ENCODE data around the gene COL21A1.

Gene COL21A1

DNA sequence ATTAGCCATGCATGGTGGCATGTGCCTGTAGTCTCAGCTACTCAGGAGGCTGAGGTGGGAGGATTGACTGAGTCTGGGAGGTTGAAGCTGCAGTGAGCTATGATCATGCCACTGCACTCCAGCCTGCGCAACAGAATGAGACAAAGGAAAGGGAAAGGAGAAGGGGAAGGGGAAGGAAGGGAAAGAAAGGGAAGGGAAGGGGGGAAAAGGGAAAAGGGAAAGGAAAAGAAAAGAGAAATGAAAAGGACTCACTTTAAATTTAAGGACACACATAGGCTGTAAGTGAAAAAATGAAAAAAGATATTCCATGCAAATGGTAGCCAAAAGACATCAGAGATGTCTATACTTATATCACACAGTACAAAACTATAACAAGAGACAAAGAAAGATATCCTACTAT is 74.2 kb downstream of the COL21A1 start:
- DNase-seq = no peak

DNA sequence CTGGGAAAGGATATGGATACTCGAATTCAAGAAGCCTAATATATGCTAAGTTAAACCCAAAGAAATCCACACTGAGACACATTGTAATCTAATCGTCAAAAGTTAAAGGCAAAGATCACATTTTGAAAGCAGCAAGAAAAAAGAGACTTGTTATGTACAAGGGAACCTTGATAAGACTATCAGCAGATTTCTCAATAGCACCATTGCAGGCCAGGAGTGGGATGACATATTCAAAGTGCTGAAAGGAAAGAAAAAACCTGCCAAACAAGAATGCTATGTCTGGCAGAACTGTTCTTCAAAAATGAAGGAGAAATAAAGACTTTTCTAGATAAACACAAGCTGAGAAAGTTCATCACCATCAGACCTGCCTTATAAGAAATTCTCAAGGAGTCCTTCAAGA is 75.2 kb downstream of the COL21A1 start:
- no peak for DNase-seq

DNA sequence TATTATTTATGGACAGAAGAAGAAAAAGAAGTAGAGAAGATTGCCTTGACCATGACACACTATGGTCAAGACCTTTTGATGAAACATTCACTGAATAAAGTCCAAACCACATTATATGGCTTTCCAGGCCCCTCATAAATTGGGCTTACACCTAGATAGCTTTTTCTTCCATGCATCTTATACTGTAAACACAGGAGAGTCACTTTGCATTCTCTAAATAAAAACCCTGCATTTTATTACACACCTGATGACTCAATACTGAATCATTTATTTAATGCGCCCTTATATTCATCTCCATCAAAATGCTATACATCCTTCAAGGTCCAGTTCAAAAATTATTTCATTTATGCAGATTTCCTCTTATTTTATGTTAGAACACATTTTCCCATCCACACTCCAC is 78.0 kb downstream of the COL21A1 start:
- no peak for DNase-seq

DNA sequence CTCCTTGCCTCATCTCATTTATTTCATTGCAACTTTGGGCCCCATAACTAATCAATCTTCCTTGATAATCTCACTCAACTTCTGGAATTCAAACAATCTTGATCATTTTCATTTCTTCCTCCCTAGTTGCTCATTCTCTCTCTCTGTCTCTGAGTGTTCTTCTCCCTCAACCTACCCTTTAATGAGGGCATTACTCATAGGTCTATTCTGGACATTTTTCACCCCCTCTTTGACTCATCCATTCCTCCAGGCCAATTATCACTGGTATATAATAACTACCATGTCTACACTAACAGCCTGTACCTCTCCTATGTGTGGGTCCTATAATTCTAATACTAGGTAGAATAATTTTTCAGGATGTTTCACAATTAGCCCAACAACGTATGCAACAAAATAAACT is 78.8 kb downstream of the COL21A1 start:
- DNase-seq = no peak

DNA sequence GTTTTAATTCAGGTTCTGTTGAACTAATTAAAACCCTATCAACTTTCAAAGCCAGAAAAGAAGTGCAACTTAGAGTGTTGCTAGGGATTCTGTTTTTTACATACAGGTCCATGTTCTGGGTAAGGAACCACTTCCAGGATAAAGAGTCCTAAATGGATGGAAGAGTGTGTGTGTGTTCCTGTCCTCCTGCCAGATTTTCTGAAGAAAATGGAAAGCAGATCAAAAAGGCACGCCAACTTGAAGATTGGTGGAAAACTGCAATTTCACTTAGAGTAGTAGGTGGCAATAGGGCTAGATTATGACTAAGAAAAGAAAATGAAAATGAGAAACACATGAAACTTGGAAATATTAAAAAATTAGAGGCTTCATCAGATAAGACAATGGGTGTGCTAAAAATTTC is 85.3 kb downstream of the COL21A1 start:
- DNase-seq = no peak

DNA sequence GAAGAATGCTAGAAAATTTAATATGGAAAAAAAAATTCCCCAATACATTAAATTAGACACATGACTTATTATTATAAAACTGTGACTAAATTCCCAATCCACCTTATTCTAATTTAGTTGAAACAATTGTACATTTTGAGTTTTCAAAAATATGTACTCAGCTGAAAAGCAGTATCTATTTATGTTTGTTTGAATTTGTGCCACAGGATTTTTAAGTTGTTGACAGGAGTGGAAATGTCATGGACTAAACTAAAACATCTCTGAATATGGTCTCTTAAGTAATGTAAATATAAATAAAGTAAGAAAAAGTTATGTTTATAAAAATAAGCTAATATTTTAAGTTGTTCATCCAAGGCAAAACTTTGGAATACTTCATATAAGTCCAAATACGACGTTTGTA is 86.9 kb downstream of the COL21A1 start:
- DNase-seq = no peak

DNA sequence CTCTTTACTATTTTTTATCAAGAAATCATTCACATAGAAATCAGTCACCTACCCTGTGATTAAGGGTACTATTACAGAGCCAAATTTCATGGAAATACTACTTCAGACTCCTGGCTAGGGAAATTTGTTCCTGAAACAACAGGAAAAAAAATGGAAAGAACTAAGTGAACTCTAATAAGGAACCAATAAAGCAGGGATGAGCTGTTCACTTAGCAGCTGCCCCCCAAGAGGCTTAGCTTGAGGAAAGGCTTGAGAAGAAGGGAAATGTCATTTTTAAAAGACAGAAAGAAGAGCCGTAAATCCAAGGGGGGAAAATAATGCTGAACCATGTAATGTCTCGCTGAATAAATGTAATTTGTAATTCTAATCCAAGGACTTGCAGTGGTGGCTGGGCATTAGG is 88.8 kb downstream of the COL21A1 start:
- DNase-seq = no peak

DNA sequence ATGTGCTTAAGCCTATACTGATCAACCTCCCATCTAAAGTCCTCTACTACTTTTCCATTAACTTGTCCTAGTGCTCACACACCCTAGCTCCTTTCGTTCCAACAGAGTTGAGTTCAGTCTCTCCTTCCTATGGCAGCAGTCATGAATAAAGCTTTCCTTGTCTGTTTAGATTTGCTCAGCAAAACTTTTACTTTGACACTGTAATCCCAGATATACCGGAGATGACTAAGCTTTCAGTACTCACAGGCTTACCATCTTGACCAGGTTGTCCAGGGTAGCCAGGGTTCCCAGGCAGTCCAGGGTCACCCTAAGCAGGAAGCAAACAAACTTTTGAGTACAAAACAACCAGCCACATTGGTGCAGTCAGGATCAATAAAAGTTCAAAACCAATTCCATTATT is 90.7 kb downstream of the COL21A1 start:
- no peak for DNase-seq

DNA sequence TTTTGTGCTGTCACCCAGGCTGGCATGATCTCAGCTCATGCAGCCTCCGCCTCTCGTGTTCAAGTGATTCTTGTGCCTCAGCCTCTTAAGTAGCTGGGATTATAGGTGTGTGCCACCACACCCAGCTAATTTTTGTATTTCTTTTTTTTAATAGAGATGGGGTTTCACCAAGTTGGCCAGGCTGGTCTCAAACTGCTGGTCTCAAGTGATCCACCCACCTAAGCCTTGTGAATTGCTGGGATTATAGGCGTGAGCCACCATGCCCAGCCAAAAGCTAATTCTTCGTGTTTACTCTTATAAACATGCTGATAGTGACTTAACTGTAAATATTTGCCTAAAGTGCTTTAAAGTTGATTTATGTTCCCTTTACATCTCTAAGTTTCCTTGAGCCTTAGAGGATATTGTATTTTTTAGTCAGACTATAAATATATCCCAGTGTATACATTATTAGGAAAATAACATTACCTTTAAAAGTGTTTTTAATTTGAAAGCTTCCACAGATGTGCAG is 91.7 kb downstream of the COL21A1 start:
- no peak for DNase-seq

DNA sequence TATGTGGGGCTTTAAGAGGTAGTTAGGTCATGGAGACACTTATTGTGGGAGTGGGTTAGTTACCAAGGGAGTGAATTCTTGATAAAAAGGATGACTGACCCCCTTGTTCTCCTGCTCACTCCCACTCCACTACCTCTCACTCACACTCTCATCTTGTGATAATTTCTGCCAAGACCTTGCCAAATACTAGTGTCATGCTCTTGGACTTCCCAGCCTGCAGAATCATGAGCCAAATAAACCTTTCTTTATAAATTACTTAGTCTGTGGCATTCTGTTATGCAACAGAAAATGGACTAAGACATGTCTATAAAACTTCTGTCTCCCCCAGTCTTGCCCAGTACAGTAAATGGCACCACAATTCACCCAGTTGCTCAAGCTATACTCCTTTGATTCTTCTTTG is 93.3 kb downstream of the COL21A1 start:
- DNase-seq = no peak

DNA sequence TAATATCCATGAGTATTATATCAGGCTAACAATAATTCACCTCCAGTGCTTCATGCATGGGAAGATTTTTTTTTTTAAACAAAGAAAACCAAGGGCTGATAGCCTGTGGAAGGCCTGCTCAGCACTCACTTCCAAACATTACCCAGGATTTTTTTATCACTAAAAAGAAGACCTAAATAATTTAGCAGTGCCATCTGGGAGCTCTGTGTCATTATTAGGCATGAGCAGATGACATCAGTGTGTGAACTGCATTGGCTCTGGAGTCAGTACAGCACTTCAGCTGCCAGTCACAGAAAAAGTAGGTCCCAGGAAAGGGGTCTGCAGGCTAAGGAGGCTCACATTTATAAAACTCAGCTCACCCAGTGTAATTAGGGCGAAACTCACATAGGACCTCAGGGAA is 94.8 kb downstream of the COL21A1 start:
- DNase-seq = no peak

DNA sequence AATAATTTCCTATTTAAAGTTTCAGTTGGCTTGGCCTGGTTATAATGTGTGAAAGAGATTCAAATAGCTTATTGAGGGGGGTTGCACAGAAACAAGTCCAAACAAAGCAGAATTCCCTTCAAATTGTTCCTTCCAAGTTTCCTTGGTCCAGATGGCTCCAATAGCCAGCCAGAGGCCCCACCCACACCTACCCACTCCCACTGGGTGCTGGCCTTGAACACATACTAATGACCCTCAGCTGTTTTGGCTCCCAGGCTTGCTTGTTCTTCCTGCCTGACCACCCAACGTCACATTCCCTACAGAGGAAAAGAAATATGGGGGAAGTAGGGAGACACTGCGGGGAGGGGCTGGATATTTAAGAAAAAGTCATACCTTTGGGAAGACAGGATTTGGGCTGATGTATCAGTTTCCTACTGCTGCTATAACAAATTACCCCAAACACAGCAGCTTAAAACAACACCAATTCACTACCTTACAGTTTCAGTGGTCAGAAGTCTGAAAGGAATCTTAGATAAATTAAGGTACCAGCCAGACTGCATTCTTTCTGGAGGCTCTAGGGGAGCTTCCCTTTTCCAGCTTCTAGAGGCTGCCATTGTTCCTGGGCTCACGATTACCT is 95.7 kb downstream of the COL21A1 start:
- peak; percentile 48 for DNase-seq

DNA sequence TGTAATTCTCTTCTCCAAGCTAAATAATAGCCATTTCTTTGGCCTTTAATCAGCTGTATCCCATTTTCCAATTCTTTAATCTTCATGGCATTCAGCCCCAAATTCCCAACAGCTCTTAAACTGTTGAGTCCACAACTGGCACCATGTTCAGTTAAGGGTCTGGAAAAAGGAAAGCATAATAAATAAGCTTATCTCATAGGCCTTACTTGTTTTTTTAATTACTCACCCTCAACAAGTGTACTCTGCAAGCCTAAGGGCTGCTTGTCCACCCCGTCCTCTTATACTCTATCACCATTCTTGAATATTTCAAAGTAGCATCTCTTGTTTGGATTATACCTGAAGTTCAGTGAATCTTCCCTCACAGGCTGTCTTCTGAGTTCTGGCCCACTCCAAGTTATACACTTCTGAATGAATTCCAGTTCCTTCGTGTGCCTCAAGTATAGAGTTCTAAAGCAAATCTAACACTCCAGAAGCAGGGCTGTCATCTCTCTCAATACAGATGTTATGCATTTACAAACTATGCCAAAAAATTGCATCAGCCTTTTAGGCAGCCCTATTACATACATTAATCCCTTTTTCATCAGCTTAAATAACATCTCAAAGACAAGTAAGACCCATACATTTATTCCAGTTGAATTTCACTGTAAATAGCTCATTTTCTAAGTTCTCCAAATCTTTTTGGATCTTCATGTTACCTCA is 98.7 kb downstream of the COL21A1 start:
- DNase-seq = no peak

DNA sequence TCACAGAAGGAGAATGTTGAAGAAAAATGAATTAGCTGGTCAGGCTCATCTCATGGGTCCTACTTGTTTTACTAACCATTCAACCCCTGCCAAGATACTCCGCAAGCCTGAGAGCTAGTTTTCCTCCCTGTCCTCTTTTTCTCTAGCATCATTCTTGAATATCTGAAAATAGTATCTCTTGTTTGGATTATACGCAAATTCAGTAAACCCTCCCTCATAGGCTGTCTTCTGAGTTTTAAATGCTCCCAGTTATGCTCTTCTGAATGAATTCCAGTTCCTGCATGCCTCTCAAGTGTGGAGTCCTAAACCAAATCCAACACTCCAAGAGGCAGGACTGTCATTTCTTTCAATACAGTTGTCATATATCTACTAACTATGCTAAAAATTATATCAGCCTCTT is 99.6 kb downstream of the COL21A1 start:
- DNase-seq = no peak

DNA sequence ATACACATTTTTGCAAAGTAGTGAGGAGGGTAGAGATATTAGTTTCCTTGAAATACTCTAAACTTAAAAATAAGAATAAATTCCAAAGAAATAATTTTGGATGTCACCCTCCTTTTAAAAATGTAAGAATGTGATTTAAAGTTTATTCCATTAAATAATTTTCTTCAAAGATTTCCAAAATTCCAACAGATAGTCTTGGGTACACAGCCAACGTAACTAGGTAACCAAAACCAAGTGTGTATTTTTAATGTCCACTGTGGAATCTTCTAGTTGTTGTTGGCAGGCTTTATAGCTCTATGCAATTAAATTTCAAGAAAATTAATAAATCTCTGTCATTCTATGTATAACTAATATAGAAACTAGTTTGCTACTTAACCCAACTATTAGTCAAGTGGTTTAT is 101.3 kb downstream of the COL21A1 start:
- no peak for DNase-seq

DNA sequence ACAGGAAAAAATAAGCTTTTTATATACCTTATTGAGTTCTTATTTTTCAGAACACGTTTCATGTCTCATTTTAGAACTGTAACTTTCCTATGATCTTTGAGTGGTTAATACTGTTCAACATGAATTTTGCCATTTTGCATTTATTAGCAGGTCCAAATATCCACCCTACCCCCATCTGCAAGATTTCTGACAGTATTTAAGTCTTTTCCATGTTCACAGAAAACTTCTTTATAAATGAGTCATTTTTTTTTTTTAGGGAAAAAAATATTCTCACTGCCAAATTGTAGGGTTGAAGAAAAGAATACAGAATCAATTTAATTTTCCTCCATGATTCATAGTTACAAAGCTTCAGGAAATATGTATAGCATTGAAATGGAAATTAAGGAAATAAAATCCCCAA is 101.8 kb downstream of the COL21A1 start:
- no peak for DNase-seq

DNA sequence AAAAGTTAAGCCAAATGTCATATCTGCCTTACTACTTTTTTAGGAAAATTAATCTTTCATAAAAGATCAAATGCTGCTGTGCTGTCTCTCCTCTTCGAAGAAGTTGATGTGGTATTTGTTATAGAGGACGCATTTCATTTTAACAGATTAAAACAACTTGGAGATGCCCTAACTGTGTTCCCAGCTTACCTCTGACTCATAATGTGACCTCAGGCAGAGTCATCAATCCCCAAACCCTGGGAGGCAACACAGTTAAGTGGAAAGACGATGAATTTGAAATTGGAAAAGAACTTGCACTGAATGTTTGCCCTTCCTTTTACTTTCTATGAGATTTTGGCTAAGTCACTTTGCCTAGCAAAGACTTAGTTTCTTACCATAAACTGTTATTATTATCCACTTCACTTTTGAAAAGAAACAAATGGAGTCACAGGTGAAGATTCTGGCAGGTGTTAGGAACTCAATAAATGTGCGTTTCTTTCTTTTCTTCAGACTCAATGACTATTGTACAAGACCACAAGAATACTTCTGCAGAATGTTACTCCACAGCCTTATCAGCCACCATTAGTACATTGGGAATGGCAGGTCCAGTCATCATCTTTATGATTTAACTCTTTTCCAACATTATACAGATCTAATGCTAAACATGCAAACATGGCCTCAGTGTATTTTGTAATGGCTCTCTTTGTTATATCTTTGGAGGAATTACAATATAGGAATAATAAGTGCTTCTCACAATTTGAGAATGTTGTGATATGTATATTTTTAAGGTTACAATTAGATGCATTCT is 102.6 kb downstream of the COL21A1 start:
- DNase-seq = no peak

DNA sequence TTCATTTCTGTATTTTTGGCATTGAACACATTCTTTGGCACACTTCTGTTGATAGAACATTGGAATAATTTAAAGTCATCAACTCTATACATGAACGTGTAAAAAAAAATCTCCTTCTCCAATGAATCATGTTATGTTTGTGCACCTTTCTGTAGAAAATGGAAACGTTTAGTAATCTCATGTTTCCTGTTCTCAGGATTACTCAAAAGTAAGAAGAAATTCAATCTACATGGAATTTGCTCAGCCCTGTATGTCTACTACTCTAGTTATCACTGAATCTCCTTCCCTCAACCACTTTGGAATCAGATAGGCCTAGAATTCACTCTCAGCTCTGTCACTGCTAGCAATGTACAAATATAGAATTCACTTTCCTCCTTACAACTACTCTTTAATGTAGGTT is 103.6 kb downstream of the COL21A1 start:
- no peak for DNase-seq

DNA sequence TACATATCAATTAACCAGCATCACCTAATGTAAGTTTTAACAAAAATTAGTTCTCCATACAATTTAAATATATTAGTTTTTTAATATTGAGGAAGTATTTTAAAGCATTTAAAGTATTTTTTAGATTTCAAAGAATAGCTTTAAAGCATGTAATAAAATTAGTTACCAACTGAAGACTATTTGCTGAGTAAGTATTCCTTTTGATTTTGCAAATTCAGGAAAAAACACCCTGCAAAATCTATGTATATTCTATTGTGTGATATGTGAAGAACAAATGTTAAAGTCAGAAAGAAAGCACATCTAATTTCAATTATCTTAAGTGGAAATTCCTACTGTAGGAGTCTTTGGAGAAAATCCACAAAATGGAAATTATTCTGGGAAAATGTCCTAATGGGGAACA is 107.3 kb downstream of the COL21A1 start:
- DNase-seq = no peak

DNA sequence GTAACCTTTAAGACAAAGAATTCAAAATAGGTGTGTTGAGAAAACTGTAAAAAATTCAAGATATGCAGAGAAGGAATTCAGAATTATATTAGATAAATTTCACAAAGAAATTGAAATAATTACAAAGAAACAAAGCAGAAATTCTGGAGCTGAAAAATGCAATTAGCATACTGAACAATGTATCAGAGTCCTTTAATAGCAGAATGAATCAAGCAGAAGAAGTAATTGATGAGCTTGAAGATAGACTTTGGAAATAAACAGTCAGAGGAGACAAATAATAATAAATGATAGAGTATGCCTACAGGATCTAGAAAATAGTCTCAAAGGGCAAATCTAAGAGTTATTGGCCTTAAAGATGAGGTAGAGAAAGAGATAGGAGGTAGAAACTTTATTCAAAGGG is 131.7 kb downstream of the COL21A1 start:
- DNase-seq = no peak

DNA sequence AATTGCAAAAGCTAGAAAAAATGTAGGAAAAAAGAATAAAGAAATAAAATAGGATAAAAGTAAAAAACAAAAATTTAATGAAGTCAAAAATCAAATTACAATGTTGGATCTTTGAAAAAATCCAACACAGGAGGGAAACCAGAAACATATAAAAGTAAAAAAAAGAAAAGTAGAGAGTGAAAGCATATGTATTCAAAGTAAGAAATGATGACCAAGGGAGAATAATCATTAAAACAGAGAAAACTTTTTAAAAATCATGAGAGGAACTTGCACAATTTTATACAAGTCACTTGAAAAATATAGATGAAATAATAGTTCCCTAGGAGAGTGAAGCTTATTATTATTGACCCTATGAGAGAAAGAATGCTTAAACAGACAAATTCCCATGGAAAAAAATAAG is 138.2 kb downstream of the COL21A1 start:
- no peak for DNase-seq

DNA sequence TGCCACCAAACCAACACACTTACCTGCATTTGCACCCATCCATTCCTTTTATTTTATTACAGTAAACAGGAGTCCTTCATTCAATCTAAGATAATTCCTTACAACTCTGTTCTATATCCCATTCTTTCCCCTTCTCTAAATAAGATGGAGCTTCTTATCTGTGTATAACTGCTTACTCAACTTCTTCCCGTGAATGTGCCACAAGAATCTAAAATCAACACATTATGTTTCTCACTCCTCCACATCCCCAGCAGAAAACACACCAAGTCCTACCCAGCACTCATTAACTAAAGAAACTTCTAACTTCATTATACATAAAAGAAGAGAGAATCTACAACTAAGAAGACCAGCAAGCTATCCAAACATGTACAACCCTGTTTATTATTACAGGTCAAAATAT is 141.1 kb downstream of the COL21A1 start:
- no peak for DNase-seq

DNA sequence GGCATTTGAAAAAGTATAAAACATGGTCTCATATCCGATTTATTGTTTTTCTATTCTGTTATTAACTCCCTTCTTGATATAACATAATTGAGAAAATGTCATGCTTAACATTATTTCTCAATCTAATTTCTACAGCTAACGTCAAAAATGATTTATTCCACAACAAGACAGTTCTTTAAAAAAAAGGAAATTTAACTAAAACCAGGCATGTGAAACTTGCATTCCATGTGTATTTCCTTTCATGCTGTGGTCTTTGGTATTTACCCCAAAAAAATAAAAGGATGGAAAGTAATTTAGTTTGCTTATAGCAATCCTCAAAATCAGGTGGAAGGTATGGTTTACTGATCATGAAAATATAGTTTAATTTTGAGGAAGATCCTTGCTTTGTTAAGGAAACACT is 142.8 kb downstream of the COL21A1 start:
- no peak for DNase-seq

DNA sequence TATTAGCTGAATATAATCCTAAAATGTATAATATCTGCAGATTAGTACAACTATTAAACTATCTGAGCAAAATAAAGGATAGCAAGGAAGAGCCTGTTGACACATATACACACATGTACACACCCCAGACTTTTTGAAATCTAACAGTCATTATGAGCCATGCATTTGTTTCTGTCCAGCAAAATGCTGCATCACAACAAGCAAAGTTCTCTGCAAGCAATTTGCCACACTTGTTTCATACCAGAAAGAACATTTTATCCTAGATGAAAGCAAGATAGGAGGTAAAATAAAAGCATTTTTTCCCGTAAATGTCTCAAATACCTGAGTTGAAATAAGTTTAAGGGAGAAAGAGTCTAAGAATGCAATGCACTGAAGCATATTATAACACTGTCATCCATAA is 145.2 kb downstream of the COL21A1 start:
- DNase-seq = no peak
